Gastrocnemius medialis (tissue), 4 donors: ENCODE data around the gene OTUD3.

ENCODE experiments used
- CTCF ChIP-seq, 5 experiments: fragments of 450-650 bp in 3 of 5; fragments of 200-600 bp in 2 of 5; sonication (generic) in 2 of 5; IDR thresholded peaks in 4 of 5; conservative IDR thresholded peaks in 1 of 5; 1 replicate in 4 of 5; 2 replicates in 1 of 5; pipeline ENCODE4 v1.5.1; 2016 to 2019; ENCODE audit warnings: antibody characterized with exemption in 5 of 5, mild to moderate bottlenecking in 3 of 5, moderate library complexity in 3 of 5
- POLR2A ChIP-seq, 2 donors: fragments of 450-650 bp; IDR thresholded peaks; one replicate each; pipeline ENCODE4 v1.6.1; 2017; ENCODE audit warnings: antibody characterized with exemption in 2 of 2, mild to moderate bottlenecking in 2 of 2, moderate library complexity in 2 of 2

- TF ChIP-seq CTCF (IDR thresholded peaks at IDR 0.05 in 4 of 5, conservative IDR thresholded peaks at IDR 0.05 in 1 of 5) (no peak), POLR2A (IDR thresholded peaks at IDR 0.05) (no peak)
Measured at GRCh38 chr1:19936061-19936750, 54.0 kb downstream of the OTUD3 start.
